BE2C (cell line): Measurements from ENCODE around the gene NECAB2.

Experiments
- DNase-seq: peaks from one replicate; pipeline ENCODE4 v3.0.0-alpha.2; 2020
- H3K27me3 ChIP-seq: fragments of 250-450 bp; sonication (Bioruptor Pico); 2 replicates; pipeline ENCODE4 v1.5.1; 2020; ENCODE audit warnings: mild to moderate bottlenecking
- H3K36me3 ChIP-seq: fragments of 250-450 bp; sonication (Bioruptor Pico); 2 replicates; pipeline ENCODE4 v1.5.1; 2020; ENCODE audit warnings: mild to moderate bottlenecking
- H3K4me1 ChIP-seq: fragments of 250-450 bp; sonication (Bioruptor Pico); 2 replicates; pipeline ENCODE4 v1.5.1; 2020
- H3K4me3 ChIP-seq: 2 replicates; pipeline ENCODE4 v1.5.1; 2011; ENCODE audit warnings: low read depth, low read length
- H3K9me3 ChIP-seq: fragments of 250-450 bp; sonication (Bioruptor Pico); 2 replicates; pipeline ENCODE4 v1.5.1; 2020
- CTCF ChIP-seq: IDR thresholded peaks from 2 replicates; pipeline ENCODE4 v1.5.1; 2012; ENCODE audit warnings: mild to moderate bottlenecking, low read depth, low read length

Gene NECAB2

GRCh38 chr16:83996481-83997252, 28.6 kb downstream of the NECAB2 start:
- H3K4me3 ChIP-seq = no peak overlapping the region
- TF ChIP-seq CTCF = peak; percentile 18; the same call in 1 of the 2 replicates
- H3K9me3 ChIP-seq = no peaks in the 10 kb centered on the region
- DNase-seq = no peak
- no peaks in the 10 kb centered on the region for H3K36me3 ChIP-seq
- no peaks in the 10 kb centered on the region for H3K4me1 ChIP-seq
- peaks cover 4% of the 10 kb centered on the region for H3K27me3 ChIP-seq

GRCh38 chr16:83998091-83998490, 30.0 kb downstream of the NECAB2 start:
- Histone ChIP-seq H3K4me1 (no peaks in the 10 kb centered on the region), H3K9me3 (no peaks in the 10 kb centered on the region), H3K36me3 (no peaks in the 10 kb centered on the region), H3K27me3 (no peaks in the 10 kb centered on the region; the same call in 1 of the 2 replicates), H3K4me3 (no peak overlapping the region)
- TF ChIP-seq CTCF = no peak
- DNase-seq = no peak

- Histone ChIP-seq H3K36me3 (no peaks in the 10 kb centered on the region), H3K4me3 (no peak overlapping the region), H3K27me3 (no peaks in the 10 kb centered on the region; the same call in none of the 2 replicates), H3K4me1 (no peaks in the 10 kb centered on the region), H3K9me3 (no peaks in the 10 kb centered on the region)
- no peak for DNase-seq
- TF ChIP-seq CTCF = no peak
These were observed 33.1 kb downstream of the NECAB2 start for GRCh38 chr16:84000989-84001642.

- Histone ChIP-seq H3K36me3 (no peaks in the 10 kb centered on the region), H3K9me3 (no peaks in the 10 kb centered on the region), H3K27me3 (no peaks in the 10 kb centered on the region; the same call in none of the 2 replicates), H3K4me3 (no peak overlapping the region), H3K4me1 (no peaks in the 10 kb centered on the region)
- no peak for TF ChIP-seq CTCF
- DNase-seq = no peak
These were observed 33.7 kb downstream of the NECAB2 start for GRCh38 chr16:84001726-84002125.

GRCh38 chr16:84003038-84003437, 35.0 kb downstream of the NECAB2 start:
- no peak for DNase-seq
- H3K4me3 ChIP-seq = no peak overlapping the region
- no peak for TF ChIP-seq CTCF
- H3K27me3 ChIP-seq = no peaks in the 10 kb centered on the region; the same call in none of the 2 replicates
- no peaks in the 10 kb centered on the region for H3K9me3 ChIP-seq
- no peaks in the 10 kb centered on the region for H3K4me1 ChIP-seq
- no peaks in the 10 kb centered on the region for H3K36me3 ChIP-seq

- H3K9me3 ChIP-seq = no peaks in the 10 kb centered on the region; the same call in 1 of the 2 replicates
- H3K27me3 ChIP-seq = no peaks in the 10 kb centered on the region; the same call in none of the 2 replicates
- no peak for DNase-seq
- no peak for TF ChIP-seq CTCF
- no peaks in the 10 kb centered on the region for H3K36me3 ChIP-seq
- no peaks in the 10 kb centered on the region for H3K4me1 ChIP-seq
- H3K4me3 ChIP-seq = no peak overlapping the region
These were observed 36.4 kb downstream of the NECAB2 start for GRCh38 chr16:84004442-84004841.
